H1 (cell line): ENCODE data around the gene RTN4RL1.

Experiments
- EP300 ChIP-seq, 2 experiments: IDR thresholded peaks; 1 replicate in 1 of 2; 2 replicates in 1 of 2; pipeline ENCODE4 v1.6.1; 2011 to 2012; ENCODE audit warnings: low read depth in 2 of 2, low read length in 2 of 2, mild to moderate bottlenecking in 2 of 2, borderline replicate concordance in 1 of 2, inconsistent platforms in 1 of 2, moderate library complexity in 1 of 2
- EZH2 ChIP-seq: fragments of 200-600 bp; sonication (generic); IDR thresholded peaks from 2 replicates; pipeline ENCODE4 v1.7.1; 2012; ENCODE audit warnings: low read depth, mild to moderate bottlenecking, moderate library complexity, low read length, inconsistent platforms; ENCODE audit not compliant: severe bottlenecking
- HDAC6 ChIP-seq: IDR thresholded peaks from one replicate; pipeline ENCODE4 v1.7.1; 2012; ENCODE audit warnings: low read depth, mild to moderate bottlenecking, inconsistent platforms, low read length, moderate library complexity
- MAX ChIP-seq: IDR thresholded peaks from 2 replicates; pipeline ENCODE4 v1.6.1; 2012; ENCODE audit warnings: inconsistent platforms
- NRF1 ChIP-seq: IDR thresholded peaks from 2 replicates; pipeline ENCODE4 v1.6.1; 2011; ENCODE audit warnings: mild to moderate bottlenecking, low read depth, low read length, improper control_type of control experiment
- POLR2A ChIP-seq, 2 experiments: IDR thresholded peaks; 1 replicate in 1 of 2; 2 replicates in 1 of 2; pipeline ENCODE4 v1.6.1; 2011; ENCODE audit warnings: low read depth in 2 of 2, low read length in 2 of 2, mild to moderate bottlenecking in 2 of 2; ENCODE audit errors: control extremely low read depth in 1 of 2
- SP2 ChIP-seq: IDR thresholded peaks from 2 replicates; pipeline ENCODE4 v1.6.1; 2012; ENCODE audit warnings: mild to moderate bottlenecking, low read length, inconsistent platforms
- SRF ChIP-seq: IDR thresholded peaks from 2 replicates; pipeline ENCODE4 v1.6.1; 2011; ENCODE audit warnings: mild to moderate bottlenecking, low read depth, low read length, moderate library complexity
- TBP ChIP-seq: IDR thresholded peaks from 2 replicates; pipeline ENCODE4 v1.6.1; 2011; ENCODE audit warnings: low read depth, low read length, improper control_type of control experiment
- TF ChIP-seq, protein P1 (sequence below), 3 experiments: IDR thresholded peaks; 1 replicate in 2 of 3; 2 replicates in 1 of 3; pipeline versions ENCODE4 v1.5.1 to v1.6.1; 2011; ENCODE audit warnings: low read length in 3 of 3, mild to moderate bottlenecking in 3 of 3, inconsistent platforms in 2 of 3, low read depth in 1 of 3, moderate library complexity in 1 of 3; ENCODE audit not compliant: insufficient read depth in 1 of 3; ENCODE audit errors: control extremely low read depth in 1 of 3

DNA sequence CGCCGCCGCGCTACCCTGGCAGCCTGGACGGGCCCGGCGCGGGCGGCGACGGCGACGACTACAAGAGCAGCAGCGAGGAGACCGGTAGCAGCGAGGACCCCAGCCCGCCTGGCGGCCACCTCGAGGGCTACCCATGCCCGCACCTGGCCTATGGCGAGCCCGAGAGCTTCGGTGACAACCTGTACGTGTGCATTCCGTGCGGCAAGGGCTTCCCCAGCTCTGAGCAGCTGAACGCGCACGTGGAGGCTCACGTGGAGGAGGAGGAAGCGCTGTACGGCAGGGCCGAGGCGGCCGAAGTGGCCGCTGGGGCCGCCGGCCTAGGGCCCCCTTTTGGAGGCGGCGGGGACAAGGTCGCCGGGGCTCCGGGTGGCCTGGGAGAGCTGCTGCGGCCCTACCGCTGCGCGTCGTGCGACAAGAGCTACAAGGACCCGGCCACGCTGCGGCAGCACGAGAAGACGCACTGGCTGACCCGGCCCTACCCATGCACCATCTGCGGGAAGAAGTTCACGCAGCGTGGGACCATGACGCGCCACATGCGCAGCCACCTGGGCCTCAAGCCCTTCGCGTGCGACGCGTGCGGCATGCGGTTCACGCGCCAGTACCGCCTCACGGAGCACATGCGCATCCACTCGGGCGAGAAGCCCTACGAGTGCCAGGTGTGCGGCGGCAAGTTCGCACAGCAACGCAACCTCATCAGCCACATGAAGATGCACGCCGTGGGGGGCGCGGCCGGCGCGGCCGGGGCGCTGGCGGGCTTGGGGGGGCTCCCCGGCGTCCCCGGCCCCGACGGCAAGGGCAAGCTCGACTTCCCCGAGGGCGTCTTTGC, 32.8 kb upstream of the RTN4RL1 start:
- TF ChIP-seq SRF (no peak), TBP (no peak), MAX (peak; percentile 85), EP300 (IDR thresholded peaks at IDR 0.05; ENCODE audit: borderline replicate concordance in 1 of 2, low read depth in 2 of 2, low read length in 2 of 2) (no peak), POLR2A (IDR thresholded peaks at IDR 0.05; ENCODE audit: control extremely low read depth in 1 of 2, low read depth in 2 of 2, low read length in 2 of 2) (no peak), NRF1 (no peak), EZH2 (peak; percentile 80), SP2 (no peak), HDAC6 (no peak)
- TF ChIP-seq, protein P1, sequence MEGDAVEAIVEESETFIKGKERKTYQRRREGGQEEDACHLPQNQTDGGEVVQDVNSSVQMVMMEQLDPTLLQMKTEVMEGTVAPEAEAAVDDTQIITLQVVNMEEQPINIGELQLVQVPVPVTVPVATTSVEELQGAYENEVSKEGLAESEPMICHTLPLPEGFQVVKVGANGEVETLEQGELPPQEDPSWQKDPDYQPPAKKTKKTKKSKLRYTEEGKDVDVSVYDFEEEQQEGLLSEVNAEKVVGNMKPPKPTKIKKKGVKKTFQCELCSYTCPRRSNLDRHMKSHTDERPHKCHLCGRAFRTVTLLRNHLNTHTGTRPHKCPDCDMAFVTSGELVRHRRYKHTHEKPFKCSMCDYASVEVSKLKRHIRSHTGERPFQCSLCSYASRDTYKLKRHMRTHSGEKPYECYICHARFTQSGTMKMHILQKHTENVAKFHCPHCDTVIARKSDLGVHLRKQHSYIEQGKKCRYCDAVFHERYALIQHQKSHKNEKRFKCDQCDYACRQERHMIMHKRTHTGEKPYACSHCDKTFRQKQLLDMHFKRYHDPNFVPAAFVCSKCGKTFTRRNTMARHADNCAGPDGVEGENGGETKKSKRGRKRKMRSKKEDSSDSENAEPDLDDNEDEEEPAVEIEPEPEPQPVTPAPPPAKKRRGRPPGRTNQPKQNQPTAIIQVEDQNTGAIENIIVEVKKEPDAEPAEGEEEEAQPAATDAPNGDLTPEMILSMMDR (IDR thresholded peaks at IDR 0.05; ENCODE audit: control extremely low read depth in 1 of 3, insufficient read depth in 1 of 3, low read depth in 1 of 3, low read length in 3 of 3): no peak
